ENCODE measurements around the gene BPI.

- TF ChIP-seq CTCF (IDR thresholded peaks at IDR 0.05): no peak
- no peak for TF ChIP-seq POLR2A (IDR thresholded peaks at IDR 0.05)
These were observed 4.0 kb upstream of the BPI start for GRCh38 chr20:38299963-38300362.
